ENCODE measurements around the gene LRCH2. TPM values are rescaled to one million over a fixed set of nuclear protein-coding genes. Genes with fewer than 3 reads are reported as not detected.

The LRCH2 gene
- total RNA-seq, 1 donor from 2014 or later, result 12.5 TPM

GRCh38 chrX:115261148-115261547 is 27.3 kb upstream of the LRCH2 start:
- peaks cover 4% of the 10 kb centered on the region for H3K27me3 Mint-ChIP-seq
- no peaks in the 10 kb centered on the region for H3K4me1 Mint-ChIP-seq (ENCODE audit: unreplicated experiment)

DNA sequence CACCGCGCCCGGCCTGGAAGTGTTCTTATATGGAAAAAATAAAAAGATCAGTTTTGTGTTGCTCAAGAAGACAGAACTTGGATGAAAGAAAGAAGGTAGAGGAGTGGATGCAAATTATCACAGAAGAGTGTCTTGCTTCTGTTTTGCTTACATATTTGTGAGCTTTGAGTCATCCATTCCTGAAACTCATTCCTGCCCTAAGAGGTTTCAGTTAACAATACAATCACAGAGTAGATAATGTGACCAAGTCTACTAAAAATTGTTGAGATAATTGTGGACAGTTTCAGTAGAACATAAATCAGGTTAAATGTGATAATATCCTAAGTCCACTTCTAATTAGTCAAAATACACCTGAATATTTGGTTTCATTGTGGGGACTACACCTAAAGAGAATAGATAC is 26.4 kb upstream of the LRCH2 start:
- no peak overlapping the region for H3K27ac Mint-ChIP-seq
- peaks cover 4% of the 10 kb centered on the region for H3K27me3 Mint-ChIP-seq
- no peaks in the 10 kb centered on the region for H3K36me3 Mint-ChIP-seq
- no peak for TF ChIP-seq CTCF (conservative IDR thresholded peaks at IDR 0.05)
- no peaks in the 10 kb centered on the region for H3K4me1 Mint-ChIP-seq (ENCODE audit: unreplicated experiment)
- DNase-seq (ENCODE audit: extremely low spot score, unreplicated experiment), result no peak
- no peaks in the 10 kb centered on the region for H3K9me3 Mint-ChIP-seq
- H3K4me3 Mint-ChIP-seq, result no peak overlapping the region

More at GRCh38 chrX:115261148-115261547, 27.3 kb upstream of the LRCH2 start:
- Mint-ChIP-seq H3K9me3 (no peaks in the 10 kb centered on the region), H3K36me3 (no peaks in the 10 kb centered on the region), H3K27ac (no peak overlapping the region), H3K4me3 (no peak overlapping the region)
- TF ChIP-seq CTCF (conservative IDR thresholded peaks at IDR 0.05), result no peak
- no peak for DNase-seq (ENCODE audit: extremely low spot score, unreplicated experiment)

DNA sequence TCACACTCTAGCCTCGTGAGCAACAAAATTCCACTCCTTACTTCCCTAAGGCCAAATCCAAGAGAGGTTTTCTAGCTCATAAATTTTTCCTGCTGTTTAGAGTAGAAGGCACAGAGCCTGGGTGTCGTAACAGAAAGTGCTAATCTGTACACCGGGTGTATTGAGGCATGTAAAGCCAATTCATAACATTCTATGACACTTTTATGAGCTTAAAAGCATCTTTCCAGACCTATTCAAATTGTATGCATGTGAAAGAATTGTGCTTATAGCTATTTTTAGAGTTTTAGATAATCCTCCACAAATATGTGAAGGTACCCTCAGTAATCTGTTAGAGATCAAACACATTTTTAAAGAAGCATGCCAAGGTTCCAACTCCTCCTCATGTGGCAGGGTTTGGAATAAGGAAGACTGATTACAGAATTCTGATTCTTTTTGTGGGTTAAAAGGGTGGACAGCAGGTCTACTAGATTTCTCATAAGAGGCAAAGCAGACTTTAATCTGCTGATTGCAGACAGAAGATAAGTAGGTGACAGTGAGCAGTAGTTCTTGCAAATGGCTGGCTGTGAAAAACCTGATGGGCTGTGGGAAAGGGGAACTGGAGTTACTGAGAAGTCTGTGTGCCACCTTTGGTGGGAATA is 25.5 kb upstream of the LRCH2 start:
- Mint-ChIP-seq H3K27ac (no peak overlapping the region), H3K4me3 (no peak overlapping the region), H3K9me3 (no peaks in the 10 kb centered on the region), H3K4me1 (ENCODE audit: unreplicated experiment) (no peaks in the 10 kb centered on the region), H3K27me3 (peaks cover 4% of the 10 kb centered on the region), H3K36me3 (no peaks in the 10 kb centered on the region)
- no peak for TF ChIP-seq CTCF (conservative IDR thresholded peaks at IDR 0.05)
- DNase-seq (ENCODE audit: extremely low spot score, unreplicated experiment), result no peak

- Mint-ChIP-seq H3K4me1 (ENCODE audit: unreplicated experiment) (no peaks in the 10 kb centered on the region), H3K27ac (no peak overlapping the region), H3K9me3 (no peaks in the 10 kb centered on the region), H3K27me3 (peaks cover 4% of the 10 kb centered on the region), H3K4me3 (no peak overlapping the region), H3K36me3 (no peaks in the 10 kb centered on the region)
- TF ChIP-seq CTCF (conservative IDR thresholded peaks at IDR 0.05), result no peak
- DNase-seq (ENCODE audit: extremely low spot score, unreplicated experiment), result no peak
Measured at GRCh38 chrX:115257711-115258110, 23.8 kb upstream of the LRCH2 start.

DNA sequence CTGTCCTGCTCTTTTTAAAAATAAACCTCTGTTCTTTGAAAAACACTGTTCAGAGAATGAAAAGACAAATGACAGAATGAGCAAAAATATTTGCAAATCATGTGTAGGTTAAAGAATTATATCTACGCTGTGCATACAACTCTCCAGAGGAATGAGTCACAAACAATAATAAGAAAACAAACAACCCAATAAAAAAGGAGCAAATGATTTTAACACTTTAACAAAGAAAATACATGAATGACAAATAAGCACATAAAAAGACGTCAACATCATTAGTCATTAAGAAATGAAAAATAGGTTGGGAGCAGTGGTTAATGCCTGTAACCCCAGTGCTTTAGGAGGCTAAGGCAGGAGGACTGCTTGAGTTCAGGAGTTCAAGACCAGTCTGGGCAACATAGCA is 21.1 kb upstream of the LRCH2 start:
- no peak for DNase-seq (ENCODE audit: extremely low spot score, unreplicated experiment)
- H3K4me1 Mint-ChIP-seq (ENCODE audit: unreplicated experiment), result no peaks in the 10 kb centered on the region
- TF ChIP-seq CTCF (conservative IDR thresholded peaks at IDR 0.05), result no peak
- H3K27me3 Mint-ChIP-seq, result peaks cover 4% of the 10 kb centered on the region
- no peak overlapping the region for H3K4me3 Mint-ChIP-seq
- no peaks in the 10 kb centered on the region for H3K36me3 Mint-ChIP-seq
- H3K9me3 Mint-ChIP-seq, result no peaks in the 10 kb centered on the region
- no peak overlapping the region for H3K27ac Mint-ChIP-seq

Measured in type B pancreatic cell (in vitro differentiated cells).